ENCODE results near the gene CCDC87. TPM values are rescaled to one million over a fixed set of nuclear protein-coding genes. Genes with fewer than 3 reads are reported as not detected.
"Not testable (repeated sequence)": the region's sequence is repeated elsewhere in the genome, so short reads cannot be mapped to it uniquely, and the experiment has no call there.

The CCDC87 gene
- total and polyA plus RNA-seq, 2 donors = 0.14 to 0.23 TPM

- peaks cover 0 to 6% of the 10 kb centered on the region in 2 donors for H3K9me3 ChIP-seq (ENCODE audit: control insufficient read depth in 2 of 2, insufficient read depth in 1 of 2, low read length in 1 of 2)
- peak within 1 kb of the TSS; percentile 72 to 78 for H3K4me3 ChIP-seq (ENCODE audit: low read length in 2 of 2)
- DNase-seq (ENCODE audit: low read depth in 6 of 9, low spot score in 9 of 9) = no peak
- H3K27ac ChIP-seq (ENCODE audit: low read depth in 1 of 2, low read length in 1 of 2) = peak within 1 kb of the TSS in 1 of 2 donors; percentile 78
- H3K27me3 ChIP-seq (ENCODE audit: control insufficient read depth in 2 of 2, insufficient read depth in 1 of 2, low read length in 1 of 2) = peaks cover 12 to 57% of the 10 kb centered on the region in 2 donors
- peaks cover 14 to 15% of the 10 kb centered on the region in 2 donors for H3K36me3 ChIP-seq (ENCODE audit: control insufficient read depth in 2 of 2, insufficient read depth in 2 of 2, low read length in 1 of 2)
- peaks cover 15 to 31% of the 10 kb centered on the region in 2 donors for H3K4me1 ChIP-seq (ENCODE audit: control insufficient read depth in 2 of 2, insufficient read depth in 2 of 2, low read length in 2 of 2)
- 15% methylated on average over 37 of the region's 37 CpGs for WGBS
Measured at GRCh38 chr11:66546368-66546965, 46.4 kb downstream of the CCDC87 start, which contains the start of gene ACTN3. TSS of gene ACTN3 (plus strand) at chr11:66546903. CDS start at chr11:66546938, 35 bp downstream.

- Histone ChIP-seq H3K27me3 (ENCODE audit: control insufficient read depth in 2 of 2, insufficient read depth in 1 of 2, low read length in 1 of 2) (peaks cover 12 to 50% of the 10 kb centered on the region in 2 donors), H3K9me3 (ENCODE audit: control insufficient read depth in 2 of 2, insufficient read depth in 1 of 2, low read length in 1 of 2) (peaks cover 0 to 6% of the 10 kb centered on the region in 2 donors), H3K27ac (ENCODE audit: low read depth in 1 of 2, low read length in 1 of 2) (peak within 1 kb of the TSS in 1 of 2 donors; percentile 78), H3K36me3 (ENCODE audit: control insufficient read depth in 2 of 2, insufficient read depth in 2 of 2, low read length in 1 of 2) (peaks cover 14 to 18% of the 10 kb centered on the region in 2 donors), H3K4me3 (ENCODE audit: low read length in 2 of 2) (peak within 1 kb of the TSS; percentile 72 to 78), H3K4me1 (ENCODE audit: control insufficient read depth in 2 of 2, insufficient read depth in 2 of 2, low read length in 2 of 2) (peaks cover 15 to 31% of the 10 kb centered on the region in 2 donors)
- peak; percentile 34 to 86 (median 62) for DNase-seq (ENCODE audit: low read depth in 6 of 9, low spot score in 9 of 9)
- WGBS = under 1% methylated on average over 71 of the region's 71 CpGs
Measured at GRCh38 chr11:66545701-66546367, 47.0 kb downstream of the CCDC87 start, which contains the start of gene ZDHHC24. TSS of gene ZDHHC24 (minus strand) at chr11:66546048. CDS start at chr11:66546003, 45 bp downstream.

- H3K4me1 ChIP-seq (ENCODE audit: control insufficient read depth in 2 of 2, insufficient read depth in 2 of 2, low read length in 2 of 2) = peaks cover 15 to 31% of the 10 kb centered on the region in 2 donors
- H3K4me3 ChIP-seq (ENCODE audit: low read length in 2 of 2) = peak overlapping the region; percentile 72 to 78
- not testable (repeated sequence) for DNase-seq (ENCODE audit: low read depth in 6 of 9, low spot score in 9 of 9); H3K9me3 ChIP-seq (ENCODE audit: control insufficient read depth in 2 of 2, insufficient read depth in 1 of 2, low read length in 1 of 2); H3K27ac ChIP-seq (ENCODE audit: low read depth in 1 of 2, low read length in 1 of 2)
- H3K27me3 ChIP-seq (ENCODE audit: control insufficient read depth in 2 of 2, insufficient read depth in 1 of 2, low read length in 1 of 2) = peaks cover 12 to 41% of the 10 kb centered on the region in 2 donors
- peaks cover 16 to 21% of the 10 kb centered on the region in 2 donors for H3K36me3 ChIP-seq (ENCODE audit: control insufficient read depth in 2 of 2, insufficient read depth in 2 of 2, low read length in 1 of 2)
- WGBS = 90% methylated on average over 14 of the region's 14 CpGs
Measured at GRCh38 chr11:66544952-66545351, 47.9 kb downstream of the CCDC87 start.

- Histone ChIP-seq H3K36me3 (ENCODE audit: control insufficient read depth in 2 of 2, insufficient read depth in 2 of 2, low read length in 1 of 2) (peaks cover 24 to 34% of the 10 kb centered on the region in 2 donors), H3K27me3 (ENCODE audit: control insufficient read depth in 2 of 2, insufficient read depth in 1 of 2, low read length in 1 of 2) (peaks cover 12 to 27% of the 10 kb centered on the region in 2 donors), H3K9me3 (ENCODE audit: control insufficient read depth in 2 of 2, insufficient read depth in 1 of 2, low read length in 1 of 2) (peaks cover 0 to 6% of the 10 kb centered on the region in 2 donors), H3K27ac (ENCODE audit: low read depth in 1 of 2, low read length in 1 of 2) (peak overlapping the region; percentile 25 to 64), H3K4me3 (ENCODE audit: low read length in 2 of 2) (peak overlapping the region; percentile 9 to 23), H3K4me1 (ENCODE audit: control insufficient read depth in 2 of 2, insufficient read depth in 2 of 2, low read length in 2 of 2) (peaks cover 15 to 31% of the 10 kb centered on the region in 2 donors)
- WGBS = 20% methylated on average over 26 of the region's 26 CpGs
- DNase-seq (ENCODE audit: low read depth in 6 of 9, low spot score in 9 of 9) = peak; percentile 23 to 80 (median 50)
Measured at GRCh38 chr11:66543263-66544107, 49.4 kb downstream of the CCDC87 start.

GRCh38 chr11:66542362-66542761, 50.5 kb downstream of the CCDC87 start:
- no peak for DNase-seq (ENCODE audit: low read depth in 6 of 9, low spot score in 9 of 9)
- Histone ChIP-seq H3K4me1 (ENCODE audit: control insufficient read depth in 2 of 2, insufficient read depth in 2 of 2, low read length in 2 of 2) (peaks cover 15 to 31% of the 10 kb centered on the region in 2 donors), H3K27me3 (ENCODE audit: control insufficient read depth in 2 of 2, insufficient read depth in 1 of 2, low read length in 1 of 2) (peaks cover 10 to 15% of the 10 kb centered on the region in 2 donors), H3K36me3 (ENCODE audit: control insufficient read depth in 2 of 2, insufficient read depth in 2 of 2, low read length in 1 of 2) (peaks cover 24 to 36% of the 10 kb centered on the region in 2 donors), H3K4me3 (ENCODE audit: low read length in 2 of 2) (no peak overlapping the region), H3K27ac (ENCODE audit: low read depth in 1 of 2, low read length in 1 of 2) (no peak overlapping the region), H3K9me3 (ENCODE audit: control insufficient read depth in 2 of 2, insufficient read depth in 1 of 2, low read length in 1 of 2) (peaks cover 0 to 6% of the 10 kb centered on the region in 2 donors)
- WGBS = 96% methylated on average over 10 of the region's 10 CpGs

GRCh38 chr11:66541892-66542291, 51.0 kb downstream of the CCDC87 start:
- Histone ChIP-seq H3K27ac (ENCODE audit: low read depth in 1 of 2, low read length in 1 of 2) (no peak overlapping the region), H3K4me3 (ENCODE audit: low read length in 2 of 2) (no peak overlapping the region), H3K9me3 (ENCODE audit: control insufficient read depth in 2 of 2, insufficient read depth in 1 of 2, low read length in 1 of 2) (peaks cover 0 to 6% of the 10 kb centered on the region in 2 donors), H3K27me3 (ENCODE audit: control insufficient read depth in 2 of 2, insufficient read depth in 1 of 2, low read length in 1 of 2) (peaks cover 7 to 11% of the 10 kb centered on the region in 2 donors), H3K36me3 (ENCODE audit: control insufficient read depth in 2 of 2, insufficient read depth in 2 of 2, low read length in 1 of 2) (peaks cover 25 to 40% of the 10 kb centered on the region in 2 donors), H3K4me1 (ENCODE audit: control insufficient read depth in 2 of 2, insufficient read depth in 2 of 2, low read length in 2 of 2) (peaks cover 15 to 31% of the 10 kb centered on the region in 2 donors)
- 95% methylated on average over 4 of the region's 4 CpGs for WGBS
- no peak for DNase-seq (ENCODE audit: low read depth in 6 of 9, low spot score in 9 of 9)

GRCh38 chr11:66540598-66540997, 52.3 kb downstream of the CCDC87 start:
- WGBS = 93% methylated on average over 8 of the region's 8 CpGs
- not testable (repeated sequence) for DNase-seq (ENCODE audit: low read depth in 6 of 9, low spot score in 9 of 9)
- peaks cover 30 to 48% of the 10 kb centered on the region in 2 donors for H3K36me3 ChIP-seq (ENCODE audit: control insufficient read depth in 2 of 2, insufficient read depth in 2 of 2, low read length in 1 of 2)

More at GRCh38 chr11:66540598-66540997, 52.3 kb downstream of the CCDC87 start:
- H3K27me3 ChIP-seq (ENCODE audit: control insufficient read depth in 2 of 2, insufficient read depth in 1 of 2, low read length in 1 of 2); H3K27ac ChIP-seq (ENCODE audit: low read depth in 1 of 2, low read length in 1 of 2); H3K9me3 ChIP-seq (ENCODE audit: control insufficient read depth in 2 of 2, insufficient read depth in 1 of 2, low read length in 1 of 2); H3K4me3 ChIP-seq (ENCODE audit: low read length in 2 of 2): not testable (repeated sequence)
- peaks cover 11 to 23% of the 10 kb centered on the region in 2 donors for H3K4me1 ChIP-seq (ENCODE audit: control insufficient read depth in 2 of 2, insufficient read depth in 2 of 2, low read length in 2 of 2)
